Measurements from ENCODE around the gene PLD1.

GRCh38 chr3:171747223-171747920 is 62.9 kb downstream of the PLD1 start:
- TF ChIP-seq POLR2A (IDR thresholded peaks at IDR 0.05), result no peak
- TF ChIP-seq, protein P1, sequence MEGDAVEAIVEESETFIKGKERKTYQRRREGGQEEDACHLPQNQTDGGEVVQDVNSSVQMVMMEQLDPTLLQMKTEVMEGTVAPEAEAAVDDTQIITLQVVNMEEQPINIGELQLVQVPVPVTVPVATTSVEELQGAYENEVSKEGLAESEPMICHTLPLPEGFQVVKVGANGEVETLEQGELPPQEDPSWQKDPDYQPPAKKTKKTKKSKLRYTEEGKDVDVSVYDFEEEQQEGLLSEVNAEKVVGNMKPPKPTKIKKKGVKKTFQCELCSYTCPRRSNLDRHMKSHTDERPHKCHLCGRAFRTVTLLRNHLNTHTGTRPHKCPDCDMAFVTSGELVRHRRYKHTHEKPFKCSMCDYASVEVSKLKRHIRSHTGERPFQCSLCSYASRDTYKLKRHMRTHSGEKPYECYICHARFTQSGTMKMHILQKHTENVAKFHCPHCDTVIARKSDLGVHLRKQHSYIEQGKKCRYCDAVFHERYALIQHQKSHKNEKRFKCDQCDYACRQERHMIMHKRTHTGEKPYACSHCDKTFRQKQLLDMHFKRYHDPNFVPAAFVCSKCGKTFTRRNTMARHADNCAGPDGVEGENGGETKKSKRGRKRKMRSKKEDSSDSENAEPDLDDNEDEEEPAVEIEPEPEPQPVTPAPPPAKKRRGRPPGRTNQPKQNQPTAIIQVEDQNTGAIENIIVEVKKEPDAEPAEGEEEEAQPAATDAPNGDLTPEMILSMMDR (IDR thresholded peaks at IDR 0.05), result no peak

Data from heart left ventricle (tissue), 13 donors.